A673 (cell line): ENCODE measurements around the gene PRKCA.

Experiments
- EZH2 ChIP-seq: fragments of 200-600 bp; sonication (generic); IDR thresholded peaks from 2 replicates; pipeline ENCODE4 v1.6.1; 2017; ENCODE audit warnings: borderline replicate concordance, low read depth, mild to moderate bottlenecking, mixed read lengths, antibody characterized with exemption, low read length; ENCODE audit not compliant: poor library complexity, severe bottlenecking
- TF ChIP-seq, protein P1 (sequence below): fragments of 300-800, 200-600 bp; sonication (generic); conservative IDR thresholded peaks from 2 replicates; pipeline ENCODE4 v1.5.1; 2017; ENCODE audit warnings: low read depth, mild to moderate bottlenecking, antibody characterized with exemption, low read length, moderate library complexity, mixed read lengths

DNA sequence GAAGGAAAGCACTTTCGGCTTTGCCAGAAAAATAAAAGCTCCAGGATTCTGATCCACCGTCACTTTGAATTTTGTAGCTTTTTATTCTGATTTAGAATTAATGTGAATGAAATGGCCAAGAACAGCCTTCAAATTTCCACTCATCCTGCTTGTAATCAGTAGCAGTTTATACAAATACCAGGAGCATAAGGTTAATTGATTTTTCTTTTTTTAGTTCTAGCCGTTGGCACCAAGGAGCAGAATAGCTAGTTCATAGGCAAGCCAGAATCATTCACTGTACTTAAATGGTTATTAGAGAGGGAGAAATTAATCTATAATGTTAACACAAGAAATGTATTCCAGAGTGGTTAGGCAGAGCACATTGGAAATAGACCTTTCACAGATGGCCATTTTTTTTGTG is 491.4 kb downstream of the PRKCA start:
- TF ChIP-seq, protein P1, sequence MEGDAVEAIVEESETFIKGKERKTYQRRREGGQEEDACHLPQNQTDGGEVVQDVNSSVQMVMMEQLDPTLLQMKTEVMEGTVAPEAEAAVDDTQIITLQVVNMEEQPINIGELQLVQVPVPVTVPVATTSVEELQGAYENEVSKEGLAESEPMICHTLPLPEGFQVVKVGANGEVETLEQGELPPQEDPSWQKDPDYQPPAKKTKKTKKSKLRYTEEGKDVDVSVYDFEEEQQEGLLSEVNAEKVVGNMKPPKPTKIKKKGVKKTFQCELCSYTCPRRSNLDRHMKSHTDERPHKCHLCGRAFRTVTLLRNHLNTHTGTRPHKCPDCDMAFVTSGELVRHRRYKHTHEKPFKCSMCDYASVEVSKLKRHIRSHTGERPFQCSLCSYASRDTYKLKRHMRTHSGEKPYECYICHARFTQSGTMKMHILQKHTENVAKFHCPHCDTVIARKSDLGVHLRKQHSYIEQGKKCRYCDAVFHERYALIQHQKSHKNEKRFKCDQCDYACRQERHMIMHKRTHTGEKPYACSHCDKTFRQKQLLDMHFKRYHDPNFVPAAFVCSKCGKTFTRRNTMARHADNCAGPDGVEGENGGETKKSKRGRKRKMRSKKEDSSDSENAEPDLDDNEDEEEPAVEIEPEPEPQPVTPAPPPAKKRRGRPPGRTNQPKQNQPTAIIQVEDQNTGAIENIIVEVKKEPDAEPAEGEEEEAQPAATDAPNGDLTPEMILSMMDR: no peak
- no peak for TF ChIP-seq EZH2
